NB4 (cell line): Measurements from ENCODE around the gene SPTLC3.

Source experiments
- CTCF ChIP-seq: IDR thresholded peaks from one replicate; pipeline ENCODE4 v1.5.1; 2012; ENCODE audit warnings: low read depth, low read length
- MYC ChIP-seq: IDR thresholded peaks from 2 replicates; pipeline ENCODE4 v1.6.1; 2011; ENCODE audit warnings: low read depth, low read length

- TF ChIP-seq CTCF (no peak), MYC (no peak)
Observed at GRCh38 chr20:13205848-13206434, 197.2 kb downstream of the SPTLC3 start.
